ENCODE results near the gene RFTN2. TPM values are rescaled to one million over a fixed set of nuclear protein-coding genes. Genes with fewer than 3 reads are reported as not detected.
"Not testable (repeated sequence)": the region's sequence is repeated elsewhere in the genome, so short reads cannot be mapped to it uniquely, and the experiment has no call there.

RFTN2 gene
- total RNA-seq, 3 donors from 2014 or later, result 1.9 to 5.5 (median 2.0) TPM

DNA sequence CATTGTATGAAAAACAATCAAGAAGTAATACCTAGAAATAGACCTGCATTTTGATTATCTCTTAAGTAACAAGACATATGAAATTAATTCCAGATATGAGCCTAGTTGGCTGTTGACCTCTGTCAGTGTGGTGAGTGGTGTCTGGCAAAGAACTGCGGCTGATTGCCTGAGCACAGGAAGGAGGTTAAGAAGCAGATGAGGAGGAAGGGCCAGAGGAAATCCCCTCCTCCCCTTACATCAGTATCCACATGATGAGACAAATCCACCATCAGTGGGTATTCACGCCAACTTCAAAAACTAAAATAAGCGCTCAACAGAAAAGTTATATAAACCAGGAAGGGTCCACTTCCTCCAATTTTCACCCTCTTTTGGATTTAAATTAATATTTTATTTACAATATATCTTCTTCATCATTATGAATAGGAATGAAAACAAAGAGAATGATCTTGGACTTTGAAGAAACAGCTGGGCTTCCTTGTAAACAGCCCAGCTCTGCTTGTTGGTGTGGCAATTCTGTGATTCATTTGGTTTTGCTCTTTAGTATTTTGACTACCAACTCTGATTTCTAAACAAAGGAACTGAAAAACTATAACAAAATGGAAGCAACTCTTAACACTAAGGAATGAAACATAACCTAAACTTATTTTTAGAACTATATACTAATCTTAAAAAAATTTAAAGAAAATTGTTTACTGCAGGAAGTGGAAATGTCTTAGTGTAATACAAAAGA lies 27.3 kb downstream of the RFTN2 start:
- no peak for ATAC-seq
- no peaks in the 10 kb centered on the region for H3K36me3 ChIP-seq (ENCODE audit: low read depth)
- no peak for DNase-seq
- no peaks in the 10 kb centered on the region for H3K4me1 ChIP-seq (ENCODE audit: low read depth)
- intact Hi-C loops (cut with DNase I, micrococcal nuclease), result no loop called here
- H3K4me3 ChIP-seq, result no peak overlapping the region
- TF ChIP-seq, protein P1, sequence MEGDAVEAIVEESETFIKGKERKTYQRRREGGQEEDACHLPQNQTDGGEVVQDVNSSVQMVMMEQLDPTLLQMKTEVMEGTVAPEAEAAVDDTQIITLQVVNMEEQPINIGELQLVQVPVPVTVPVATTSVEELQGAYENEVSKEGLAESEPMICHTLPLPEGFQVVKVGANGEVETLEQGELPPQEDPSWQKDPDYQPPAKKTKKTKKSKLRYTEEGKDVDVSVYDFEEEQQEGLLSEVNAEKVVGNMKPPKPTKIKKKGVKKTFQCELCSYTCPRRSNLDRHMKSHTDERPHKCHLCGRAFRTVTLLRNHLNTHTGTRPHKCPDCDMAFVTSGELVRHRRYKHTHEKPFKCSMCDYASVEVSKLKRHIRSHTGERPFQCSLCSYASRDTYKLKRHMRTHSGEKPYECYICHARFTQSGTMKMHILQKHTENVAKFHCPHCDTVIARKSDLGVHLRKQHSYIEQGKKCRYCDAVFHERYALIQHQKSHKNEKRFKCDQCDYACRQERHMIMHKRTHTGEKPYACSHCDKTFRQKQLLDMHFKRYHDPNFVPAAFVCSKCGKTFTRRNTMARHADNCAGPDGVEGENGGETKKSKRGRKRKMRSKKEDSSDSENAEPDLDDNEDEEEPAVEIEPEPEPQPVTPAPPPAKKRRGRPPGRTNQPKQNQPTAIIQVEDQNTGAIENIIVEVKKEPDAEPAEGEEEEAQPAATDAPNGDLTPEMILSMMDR (IDR thresholded peaks at IDR 0.05), result no peak
- no peaks in the 10 kb centered on the region for H3K9me3 ChIP-seq

DNA sequence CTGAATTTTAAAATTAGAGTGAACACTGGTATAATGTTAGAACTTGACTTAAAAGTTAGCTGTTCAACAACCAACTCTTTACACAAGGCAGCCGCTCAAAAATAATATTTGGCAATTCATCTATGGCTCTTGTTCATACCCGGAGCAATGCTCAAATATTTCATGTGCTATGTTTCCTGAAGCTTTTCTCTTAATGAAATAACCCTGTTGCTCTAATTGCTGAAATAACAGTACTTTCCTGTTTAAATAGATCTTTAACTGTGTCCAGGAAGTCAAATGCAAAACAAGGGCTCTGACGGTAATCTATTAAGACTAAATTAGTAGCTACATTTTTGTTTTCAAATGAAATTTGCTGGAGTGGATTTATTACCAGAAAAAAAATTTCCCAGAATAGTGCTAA lies 33.7 kb downstream of the RFTN2 start:
- no peaks in the 10 kb centered on the region for H3K9me3 ChIP-seq
- DNase-seq (no peak), ATAC-seq (no peak)
- TF ChIP-seq, protein P1 (IDR thresholded peaks at IDR 0.05), result no peak
- no peaks in the 10 kb centered on the region for H3K4me1 ChIP-seq (ENCODE audit: low read depth)
- no peaks in the 10 kb centered on the region for H3K36me3 ChIP-seq (ENCODE audit: low read depth)
- intact Hi-C loops (cut with DNase I, micrococcal nuclease), result no loop called here
- H3K4me3 ChIP-seq, result no peak overlapping the region

DNA sequence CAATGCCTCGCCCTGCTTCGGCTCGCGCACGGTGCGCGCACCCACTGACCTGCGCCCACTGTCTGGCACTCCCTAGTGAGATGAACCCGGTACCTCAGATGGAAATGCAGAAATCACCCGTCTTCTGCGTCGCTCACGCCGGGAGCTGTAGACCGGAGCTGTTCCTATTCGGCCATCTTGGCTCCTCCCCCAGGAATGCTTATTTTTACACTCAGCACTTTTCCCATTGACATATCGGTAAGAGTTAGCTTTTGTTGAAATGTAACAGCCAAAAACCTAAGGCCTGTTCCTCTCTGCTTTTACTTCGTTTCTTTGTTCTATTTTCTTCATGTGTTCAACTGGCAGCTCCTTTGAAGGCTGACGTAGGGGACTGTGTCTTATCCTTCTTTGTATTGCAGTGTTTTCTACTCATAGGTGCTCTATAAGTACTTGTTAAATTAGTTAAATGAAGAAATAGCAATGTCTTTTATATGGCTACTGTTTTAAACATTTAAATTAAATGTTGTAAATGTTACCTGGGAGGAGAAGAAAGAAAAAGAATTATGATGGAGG lies 34.7 kb downstream of the RFTN2 start:
- H3K4me1 ChIP-seq (ENCODE audit: low read depth); H3K9me3 ChIP-seq; DNase-seq; intact Hi-C loops (cut with DNase I, micrococcal nuclease); ATAC-seq; H3K36me3 ChIP-seq (ENCODE audit: low read depth); H3K4me3 ChIP-seq: not testable (repeated sequence)

DNA sequence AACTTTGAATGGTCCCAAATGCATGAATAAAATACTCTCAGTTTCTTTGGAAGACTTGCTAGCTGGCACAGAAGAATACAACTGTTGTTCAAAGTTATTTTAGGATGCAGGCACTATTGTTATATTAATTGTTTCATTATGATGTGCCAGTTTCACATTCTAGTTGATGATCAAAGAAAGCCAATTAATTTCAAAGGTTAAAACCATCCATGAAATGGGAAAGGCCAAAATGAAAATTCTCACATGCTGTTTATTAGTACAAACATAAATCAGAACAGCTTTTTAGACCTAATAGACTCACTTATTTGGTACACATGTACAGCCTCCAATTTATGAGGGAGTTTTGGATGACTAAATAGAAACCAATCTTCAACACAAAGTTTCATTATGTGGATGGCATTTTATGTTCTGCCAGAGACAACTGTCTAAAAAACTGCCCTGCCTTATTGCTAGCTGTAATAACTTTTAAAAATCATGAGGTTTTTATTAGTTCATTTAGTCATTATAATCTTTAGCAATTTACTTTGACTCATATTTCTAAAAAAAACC lies 42.2 kb downstream of the RFTN2 start:
- no peak overlapping the region for H3K4me3 ChIP-seq
- TF ChIP-seq, protein P1 (IDR thresholded peaks at IDR 0.05), result no peak
- H3K9me3 ChIP-seq, result no peaks in the 10 kb centered on the region
- intact Hi-C loops (cut with DNase I, micrococcal nuclease), result no loop called here
- H3K4me1 ChIP-seq (ENCODE audit: low read depth), result no peaks in the 10 kb centered on the region
- H3K36me3 ChIP-seq (ENCODE audit: low read depth), result no peaks in the 10 kb centered on the region
- ATAC-seq (no peak), DNase-seq (no peak)

- H3K36me3 ChIP-seq (ENCODE audit: low read depth), result no peaks in the 10 kb centered on the region
- H3K4me1 ChIP-seq (ENCODE audit: low read depth), result no peaks in the 10 kb centered on the region
- DNase-seq (no peak), ATAC-seq (no peak)
- H3K4me3 ChIP-seq, result no peak overlapping the region
- TF ChIP-seq, protein P1 (IDR thresholded peaks at IDR 0.05), result no peak
- intact Hi-C loops (cut with DNase I, micrococcal nuclease), result no loop called here
- no peaks in the 10 kb centered on the region for H3K9me3 ChIP-seq
Observed at GRCh38 chr2:197628043-197628500, 47.3 kb downstream of the RFTN2 start.

GRCh38 chr2:197626965-197627625 lies 48.3 kb downstream of the RFTN2 start:
- ATAC-seq, result no peak
- H3K9me3 ChIP-seq, result no peaks in the 10 kb centered on the region
- DNase-seq, result no peak
- H3K4me3 ChIP-seq, result no peak overlapping the region
- no peaks in the 10 kb centered on the region for H3K36me3 ChIP-seq (ENCODE audit: low read depth)
- intact Hi-C loops (cut with DNase I, micrococcal nuclease), result no loop called here
- H3K4me1 ChIP-seq (ENCODE audit: low read depth), result no peaks in the 10 kb centered on the region
- TF ChIP-seq, protein P1 (IDR thresholded peaks at IDR 0.05), result no peak
